Panc1 (cell line): ENCODE data around the gene TARBP1. TPM values are rescaled to one million over a fixed set of nuclear protein-coding genes. Genes with fewer than 3 reads are reported as not detected.
A peak's percentile ranks its signal among the peaks of the same experiment; 100 is the strongest.

ENCODE experiments used
- ATAC-seq: fragments of 200-7000 bp; cut with Tn5 transposase; 2 replicates; pipeline ENCODE4 v1.9.1; 2020; ENCODE audit warnings: mild to moderate bottlenecking, moderate library complexity
- BruUV-seq: library from RNA; stranded (reverse); fragments of 400-500 nt; replicated peaks from 2 replicates; lab custom pipeline; 2021; lab: Mats Ljungman, UMichigan
- CTCF ChIA-PET: fragments of 300-600 bp; sonication (Branson Sonifier 250); formaldehyde crosslinking; loops from one replicate; lab custom pipeline; 2022; ENCODE audit warnings: antibody characterized with exemption; lab: Charles Lee
- POLR2A ChIA-PET: fragments of 300-600 bp; sonication (Branson Sonifier 250); formaldehyde crosslinking; loops from one replicate; lab custom pipeline; 2022; ENCODE audit warnings: antibody characterized with exemption; lab: Charles Lee
- DNase-seq: peaks from one replicate; pipeline ENCODE4 v3.0.0-alpha.2; 2010; ENCODE audit warnings: low read depth, low spot score
- H3K27ac ChIP-seq: 2 replicates; pipeline ENCODE4 v1.5.1; 2011; ENCODE audit warnings: mild to moderate bottlenecking, low read length, inconsistent platforms
- H3K27me3 ChIP-seq: fragments of 200-500 bp; sonication (Bioruptor generic); 2 replicates; pipeline ENCODE4 v1.6.0; 2014; ENCODE audit warnings: low read length, inconsistent platforms; ENCODE audit not compliant: control insufficient read depth, insufficient read depth
- H3K36me3 ChIP-seq: fragments of 200-500 bp; sonication (Bioruptor generic); 2 replicates; pipeline ENCODE4 v1.5.1; 2014; ENCODE audit warnings: inconsistent platforms, mild to moderate bottlenecking, low read length, moderate library complexity; ENCODE audit not compliant: control insufficient read depth, insufficient read depth
- H3K4me1 ChIP-seq: 2 replicates; pipeline ENCODE4 v1.5.1; 2011; ENCODE audit warnings: inconsistent platforms, mild to moderate bottlenecking, low read length, moderate library complexity; ENCODE audit not compliant: control insufficient read depth, insufficient read depth
- H3K4me3 ChIP-seq, 2 experiments: 2 replicates each; pipeline ENCODE4 v1.5.1; 2011 to 2012; ENCODE audit warnings: low read depth in 2 of 2, low read length in 2 of 2, mild to moderate bottlenecking in 2 of 2, inconsistent platforms in 1 of 2, moderate library complexity in 1 of 2
- H3K9me3 ChIP-seq: fragments of 200-500 bp; sonication (Bioruptor generic); 2 replicates; pipeline ENCODE4 v1.5.1; 2014; ENCODE audit warnings: low read depth, mild to moderate bottlenecking, inconsistent platforms, low read length, moderate library complexity; ENCODE audit not compliant: control insufficient read depth, insufficient read depth
- POLR2AphosphoS5 ChIP-seq: IDR thresholded peaks from 2 replicates; pipeline ENCODE4 v1.6.1; 2012; ENCODE audit warnings: mild to moderate bottlenecking, low read depth, low read length, moderate library complexity
- SIN3A ChIP-seq: IDR thresholded peaks from 2 replicates; pipeline ENCODE4 v1.6.1; 2012; ENCODE audit warnings: low read depth, mild to moderate bottlenecking, low read length, moderate library complexity, borderline replicate concordance; ENCODE audit not compliant: insufficient read depth
- TCF7L2 ChIP-seq: IDR thresholded peaks from 2 replicates; pipeline ENCODE4 v1.6.1; 2011; ENCODE audit warnings: mild to moderate bottlenecking, low read depth, low read length, inconsistent platforms
- in situ Hi-C: cut with HindIII; loops from 2 replicates; pipeline ENCODE4 v1.10.0; 2016; ENCODE audit warnings: low sequenced_read_pairs, low pct_unique_long_range_greater_than_20kb
- intact Hi-C: fragments of 100-400 bp; cut with micrococcal nuclease; formaldehyde crosslinking; loops from one replicate; pipeline ENCODE4 v1.10.0; 2022; ENCODE audit not compliant: unreplicated experiment
- total RNA-seq: library from RNA; stranded (reverse); gene quantifications from one replicate; pipeline ENCODE4 v1.2.1, GENCODE V29; 2021; ENCODE audit not compliant: unreplicated experiment
- TF ChIP-seq, protein P1 (sequence below), 2 experiments: IDR thresholded peaks; 2 replicates each; pipeline ENCODE4 v1.6.1; 2011 to 2012; ENCODE audit warnings: low read depth in 2 of 2, control low read depth in 1 of 2, low read length in 1 of 2, mild to moderate bottlenecking in 1 of 2, moderate library complexity in 1 of 2; ENCODE audit not compliant: insufficient read depth in 1 of 2
- TF ChIP-seq, protein P2 (sequence below): fragments of 450-650 bp; IDR thresholded peaks from 2 replicates; pipeline ENCODE4 v1.5.1; 2017; ENCODE audit warnings: mild to moderate bottlenecking

The TARBP1 gene
- total RNA-seq, 1 experiment from 2014 or later, result 45.0 TPM

DNA sequence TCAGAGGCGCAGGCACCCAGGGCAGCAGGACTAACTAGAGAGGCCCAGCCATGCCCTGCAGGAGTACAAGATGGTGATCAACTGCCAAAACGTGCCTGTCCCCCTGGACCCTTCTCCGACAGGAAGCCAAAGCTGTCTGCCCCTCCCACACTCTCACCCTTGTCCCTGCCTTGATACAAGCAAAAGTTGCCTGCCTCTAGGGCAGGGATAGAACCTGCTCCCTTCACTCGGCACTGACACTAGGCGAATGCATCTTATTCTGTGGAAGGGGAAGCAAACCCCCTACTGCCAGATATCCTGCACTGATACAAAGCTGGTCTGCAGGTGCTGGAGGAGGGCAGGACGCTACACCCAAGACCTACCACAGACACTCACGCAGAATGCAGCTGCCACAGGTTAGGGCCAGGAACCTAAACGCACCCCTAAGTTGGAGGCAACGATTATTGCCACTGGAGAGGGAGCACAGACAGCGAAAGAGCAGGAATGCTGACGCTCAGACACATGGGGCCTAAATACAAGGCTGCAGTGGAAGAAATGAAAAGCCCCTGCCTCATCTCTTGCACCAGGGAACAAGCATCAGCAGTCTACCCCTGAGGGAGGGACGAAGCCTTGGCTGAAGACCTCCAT, 3.7 kb downstream of the TARBP1 start:
- in situ Hi-C loops (no loop called here), intact Hi-C loops (no loop called here)
- Histone ChIP-seq H3K9me3 (no peaks in the 10 kb centered on the region), H3K4me1 (peaks cover 38% of the 10 kb centered on the region), H3K36me3 (peaks cover 6% of the 10 kb centered on the region), H3K27me3 (no peaks in the 10 kb centered on the region), H3K27ac (peak overlapping the region; percentile 67), H3K4me3 (peak overlapping the region in 1 of 2 experiments; percentile 9; a peak in 1 of 4 replicates)
- POLR2A ChIA-PET, result interaction anchor here (0.7 kb wide), 2 partner anchors 9 to 297 kb away, joined by 5 to 6 read pairs; no protein-coding TSS in a partner anchor
- ATAC-seq, result no peak
- TF ChIP-seq POLR2AphosphoS5, result no peak
- TF ChIP-seq, protein P1, sequence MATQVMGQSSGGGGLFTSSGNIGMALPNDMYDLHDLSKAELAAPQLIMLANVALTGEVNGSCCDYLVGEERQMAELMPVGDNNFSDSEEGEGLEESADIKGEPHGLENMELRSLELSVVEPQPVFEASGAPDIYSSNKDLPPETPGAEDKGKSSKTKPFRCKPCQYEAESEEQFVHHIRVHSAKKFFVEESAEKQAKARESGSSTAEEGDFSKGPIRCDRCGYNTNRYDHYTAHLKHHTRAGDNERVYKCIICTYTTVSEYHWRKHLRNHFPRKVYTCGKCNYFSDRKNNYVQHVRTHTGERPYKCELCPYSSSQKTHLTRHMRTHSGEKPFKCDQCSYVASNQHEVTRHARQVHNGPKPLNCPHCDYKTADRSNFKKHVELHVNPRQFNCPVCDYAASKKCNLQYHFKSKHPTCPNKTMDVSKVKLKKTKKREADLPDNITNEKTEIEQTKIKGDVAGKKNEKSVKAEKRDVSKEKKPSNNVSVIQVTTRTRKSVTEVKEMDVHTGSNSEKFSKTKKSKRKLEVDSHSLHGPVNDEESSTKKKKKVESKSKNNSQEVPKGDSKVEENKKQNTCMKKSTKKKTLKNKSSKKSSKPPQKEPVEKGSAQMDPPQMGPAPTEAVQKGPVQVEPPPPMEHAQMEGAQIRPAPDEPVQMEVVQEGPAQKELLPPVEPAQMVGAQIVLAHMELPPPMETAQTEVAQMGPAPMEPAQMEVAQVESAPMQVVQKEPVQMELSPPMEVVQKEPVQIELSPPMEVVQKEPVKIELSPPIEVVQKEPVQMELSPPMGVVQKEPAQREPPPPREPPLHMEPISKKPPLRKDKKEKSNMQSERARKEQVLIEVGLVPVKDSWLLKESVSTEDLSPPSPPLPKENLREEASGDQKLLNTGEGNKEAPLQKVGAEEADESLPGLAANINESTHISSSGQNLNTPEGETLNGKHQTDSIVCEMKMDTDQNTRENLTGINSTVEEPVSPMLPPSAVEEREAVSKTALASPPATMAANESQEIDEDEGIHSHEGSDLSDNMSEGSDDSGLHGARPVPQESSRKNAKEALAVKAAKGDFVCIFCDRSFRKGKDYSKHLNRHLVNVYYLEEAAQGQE (IDR thresholded peaks at IDR 0.05; ENCODE audit: insufficient read depth in 1 of 2, low read depth in 2 of 2, low read length in 1 of 2), result no peak
- no TSS peak for BruUV-seq
- CTCF ChIA-PET, result no interaction called here
- DNase-seq, result no peak

DNA sequence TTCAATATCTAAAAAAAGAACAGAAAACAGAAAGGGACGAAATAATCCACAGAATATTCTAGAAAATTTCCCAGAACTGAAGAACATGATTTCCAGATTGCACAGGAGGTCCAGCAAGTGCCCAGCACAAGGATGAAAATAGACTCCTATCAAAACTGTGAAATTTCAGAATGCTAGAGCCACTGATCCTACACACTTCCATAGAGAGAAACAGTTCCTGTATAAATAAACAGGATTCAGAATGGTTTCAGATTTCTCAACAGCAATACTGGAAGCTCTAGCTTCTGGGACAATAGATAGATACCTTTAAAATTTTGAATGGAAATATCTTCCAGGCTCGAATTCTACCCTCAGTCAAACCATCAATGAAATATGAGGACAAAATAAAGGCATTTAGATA, 4.6 kb downstream of the TARBP1 start:
- in situ Hi-C loops (no loop called here), intact Hi-C loops (no loop called here)
- no peaks in the 10 kb centered on the region for H3K27me3 ChIP-seq
- POLR2A ChIA-PET, result no interaction called here
- CTCF ChIA-PET, result no interaction called here
- no peak for DNase-seq
- BruUV-seq, result TSS peak; percentile 22
- H3K4me3 ChIP-seq, result no peak overlapping the region
- peaks cover 35% of the 10 kb centered on the region for H3K4me1 ChIP-seq
- TF ChIP-seq TCF7L2, result no peak
- TF ChIP-seq, protein P1 (IDR thresholded peaks at IDR 0.05; ENCODE audit: insufficient read depth in 1 of 2, low read depth in 2 of 2, low read length in 1 of 2), result no peak
- no peak for TF ChIP-seq SIN3A
- TF ChIP-seq, protein P2, sequence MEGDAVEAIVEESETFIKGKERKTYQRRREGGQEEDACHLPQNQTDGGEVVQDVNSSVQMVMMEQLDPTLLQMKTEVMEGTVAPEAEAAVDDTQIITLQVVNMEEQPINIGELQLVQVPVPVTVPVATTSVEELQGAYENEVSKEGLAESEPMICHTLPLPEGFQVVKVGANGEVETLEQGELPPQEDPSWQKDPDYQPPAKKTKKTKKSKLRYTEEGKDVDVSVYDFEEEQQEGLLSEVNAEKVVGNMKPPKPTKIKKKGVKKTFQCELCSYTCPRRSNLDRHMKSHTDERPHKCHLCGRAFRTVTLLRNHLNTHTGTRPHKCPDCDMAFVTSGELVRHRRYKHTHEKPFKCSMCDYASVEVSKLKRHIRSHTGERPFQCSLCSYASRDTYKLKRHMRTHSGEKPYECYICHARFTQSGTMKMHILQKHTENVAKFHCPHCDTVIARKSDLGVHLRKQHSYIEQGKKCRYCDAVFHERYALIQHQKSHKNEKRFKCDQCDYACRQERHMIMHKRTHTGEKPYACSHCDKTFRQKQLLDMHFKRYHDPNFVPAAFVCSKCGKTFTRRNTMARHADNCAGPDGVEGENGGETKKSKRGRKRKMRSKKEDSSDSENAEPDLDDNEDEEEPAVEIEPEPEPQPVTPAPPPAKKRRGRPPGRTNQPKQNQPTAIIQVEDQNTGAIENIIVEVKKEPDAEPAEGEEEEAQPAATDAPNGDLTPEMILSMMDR, result no peak
- no peak for TF ChIP-seq POLR2AphosphoS5
- H3K9me3 ChIP-seq, result no peaks in the 10 kb centered on the region
- no peak for ATAC-seq
- H3K27ac ChIP-seq, result peak overlapping the region; percentile 67
- H3K36me3 ChIP-seq, result peaks cover 6% of the 10 kb centered on the region
